SK-N-SH treated with all-trans-retinoic acid at 6 μM for 48 hours (cell line): ENCODE results near the gene PTPN12.
A peak's percentile ranks its signal among the peaks of the same experiment; 100 is the strongest.

Experiments
- ATAC-seq: fragments of 200-7000 bp; cut with Tn5 transposase; 3 replicates; pipeline ENCODE4 v1.9.1; 2020; ENCODE audit warnings: mild to moderate bottlenecking, moderate library complexity
- ARNTL ChIP-seq: fragments of 450-650 bp; formaldehyde crosslinking; IDR thresholded peaks from 2 replicates; pipeline ENCODE4 v1.5.0; 2020; ENCODE audit warnings: low read depth, mild to moderate bottlenecking, moderate library complexity, borderline replicate concordance
- BACH2 ChIP-seq: fragments of 250-450 bp; sonication (Bioruptor Pico); IDR thresholded peaks from 2 replicates; pipeline ENCODE4 v1.9.0; 2021; ENCODE audit warnings: mild to moderate bottlenecking, borderline replicate concordance
- CREB5 ChIP-seq: fragments of 250-450 bp; sonication (Bioruptor Pico); IDR thresholded peaks from 2 replicates; pipeline ENCODE4 v1.5.1; 2020; ENCODE audit warnings: low read depth, mild to moderate bottlenecking, moderate library complexity
- CSDC2 ChIP-seq: fragments of 250-450 bp; sonication (Bioruptor Pico); IDR thresholded peaks from 2 replicates; pipeline ENCODE4 v1.5.0; 2020; ENCODE audit warnings: mild to moderate bottlenecking, moderate library complexity
- CSRNP3 ChIP-seq: fragments of 250-450 bp; sonication (Bioruptor Pico); IDR thresholded peaks from 2 replicates; pipeline ENCODE4 v1.5.1; 2021; ENCODE audit warnings: mild to moderate bottlenecking, moderate library complexity
- ESRRG ChIP-seq: fragments of 250-450 bp; sonication (Bioruptor Pico); IDR thresholded peaks from 2 replicates; pipeline ENCODE4 v1.6.1; 2021; ENCODE audit warnings: mild to moderate bottlenecking
- GLIS3 ChIP-seq: fragments of 250-450 bp; sonication (Bioruptor Pico); IDR thresholded peaks from 2 replicates; pipeline ENCODE4 v1.5.0; 2020; ENCODE audit warnings: mild to moderate bottlenecking, moderate library complexity
- OSR1 ChIP-seq: fragments of 250-450 bp; sonication (Bioruptor Pico); IDR thresholded peaks from 2 replicates; pipeline ENCODE4 v1.8.0; 2022; ENCODE audit warnings: moderate library complexity, mild to moderate bottlenecking, inconsistent platforms
- PATZ1 ChIP-seq: fragments of 250-450 bp; sonication (Bioruptor Pico); IDR thresholded peaks from 2 replicates; pipeline ENCODE4 v1.8.0; 2020; ENCODE audit warnings: mild to moderate bottlenecking, moderate library complexity, borderline replicate concordance
- POU6F1 ChIP-seq: fragments of 250-450 bp; sonication (Bioruptor Pico); IDR thresholded peaks from 2 replicates; pipeline ENCODE4 v1.8.0; 2021; ENCODE audit warnings: low read depth, mild to moderate bottlenecking, moderate library complexity, borderline replicate concordance
- PPARA ChIP-seq: fragments of 250-450 bp; sonication (Bioruptor Pico); IDR thresholded peaks from 2 replicates; pipeline ENCODE4 v1.5.0; 2020; ENCODE audit warnings: mild to moderate bottlenecking, borderline replicate concordance
- RARB ChIP-seq: fragments of 250-450 bp; sonication (Bioruptor Pico); IDR thresholded peaks from 2 replicates; pipeline ENCODE4 v1.8.0; 2021; ENCODE audit warnings: mild to moderate bottlenecking, moderate library complexity
- SNAI2 ChIP-seq: fragments of 250-450 bp; sonication (Bioruptor Pico); IDR thresholded peaks from 2 replicates; pipeline ENCODE4 v1.5.0; 2020; ENCODE audit warnings: mild to moderate bottlenecking, moderate library complexity
- TCF4 ChIP-seq: fragments of 250-450 bp; sonication (Bioruptor Pico); IDR thresholded peaks from 2 replicates; pipeline ENCODE4 v1.8.0; 2021; ENCODE audit warnings: mild to moderate bottlenecking, moderate library complexity, borderline replicate concordance
- TOX ChIP-seq: fragments of 250-450 bp; sonication (Bioruptor Pico); IDR thresholded peaks from 2 replicates; pipeline ENCODE4 v1.8.0; 2021; ENCODE audit warnings: mild to moderate bottlenecking, moderate library complexity, borderline replicate concordance
- TSHZ2 ChIP-seq: fragments of 250-450 bp; sonication (Bioruptor Pico); IDR thresholded peaks from 2 replicates; pipeline ENCODE4 v1.5.0; 2020; ENCODE audit warnings: mild to moderate bottlenecking, moderate library complexity
- ZC3H10 ChIP-seq: fragments of 250-450 bp; sonication (Bioruptor Pico); IDR thresholded peaks from 2 replicates; pipeline ENCODE4 v1.5.1; 2021; ENCODE audit warnings: mild to moderate bottlenecking, moderate library complexity
- ZFP3 ChIP-seq: fragments of 250-450 bp; sonication (Bioruptor Pico); IDR thresholded peaks from 2 replicates; pipeline ENCODE4 v1.5.0; 2020; ENCODE audit warnings: mild to moderate bottlenecking, moderate library complexity
- ZFP30 ChIP-seq: fragments of 450-650 bp; formaldehyde crosslinking; IDR thresholded peaks from 2 replicates; pipeline ENCODE4 v1.5.0; 2022; ENCODE audit warnings: mild to moderate bottlenecking, moderate library complexity
- ZNF565 ChIP-seq: fragments of 450-650 bp; formaldehyde crosslinking; conservative IDR thresholded peaks from 2 replicates; pipeline ENCODE4 v1.5.0; 2020; ENCODE audit warnings: low read depth, mild to moderate bottlenecking, moderate library complexity
- ZNF70 ChIP-seq: fragments of 450-650 bp; formaldehyde crosslinking; IDR thresholded peaks from 2 replicates; pipeline ENCODE4 v1.5.0; 2020; ENCODE audit warnings: mild to moderate bottlenecking, moderate library complexity
- ZNF8 ChIP-seq: fragments of 450-650 bp; formaldehyde crosslinking; IDR thresholded peaks from 2 replicates; pipeline ENCODE4 v1.5.0; 2020; ENCODE audit warnings: mild to moderate bottlenecking, moderate library complexity

The PTPN12 gene

GRCh38 chr7:77537136-77537777, at the start of gene PTPN12:
Gene PTPN12 (plus strand): TSS chr7:77537295. CDS start chr7:77537547, 252 bp downstream.
- peak; percentile 64 for ATAC-seq

GRCh38 chr7:77488986-77489385, 48.1 kb upstream of the PTPN12 start:
- ATAC-seq, result no peak
- TF ChIP-seq TSHZ2 (CRISPR knock-in tag) (no peak), ZFP3 (CRISPR knock-in tag) (no peak), GLIS3 (CRISPR knock-in tag) (no peak), CSRNP3 (CRISPR knock-in tag) (no peak), PPARA (no peak), ZNF565 (CRISPR knock-in tag) (no peak), TOX (CRISPR knock-in tag) (no peak), ESRRG (CRISPR knock-in tag) (no peak), ZNF8 (CRISPR knock-in tag) (no peak), BACH2 (CRISPR knock-in tag) (no peak), ZNF70 (CRISPR knock-in tag) (no peak), TCF4 (CRISPR knock-in tag) (no peak), ZFP30 (CRISPR knock-in tag) (no peak), CSDC2 (CRISPR knock-in tag) (no peak), ZC3H10 (no peak), RARB (CRISPR knock-in tag) (no peak)

More at GRCh38 chr7:77537136-77537777, at the start of gene PTPN12:
- TF ChIP-seq ARNTL (CRISPR knock-in tag) (no peak), RARB (CRISPR knock-in tag) (no peak), TOX (CRISPR knock-in tag) (no peak), BACH2 (CRISPR knock-in tag) (no peak), CREB5 (no peak), ZNF8 (CRISPR knock-in tag) (no peak), ZNF70 (CRISPR knock-in tag) (no peak), PATZ1 (no peak), ESRRG (CRISPR knock-in tag) (no peak), TCF4 (CRISPR knock-in tag) (no peak), PPARA (no peak), GLIS3 (CRISPR knock-in tag) (no peak; the same call in 1 of the 2 replicates), ZC3H10 (no peak), SNAI2 (no peak), POU6F1 (CRISPR knock-in tag) (no peak), OSR1 (no peak), ZNF565 (CRISPR knock-in tag) (no peak), ZFP30 (CRISPR knock-in tag) (no peak), CSRNP3 (CRISPR knock-in tag) (no peak)
